ENCODE measurements around the gene ELANE.
A peak's percentile ranks its signal among the peaks of the same experiment; 100 is the strongest.
"Not testable (repeated sequence)": the region's sequence is repeated elsewhere in the genome, so short reads cannot be mapped to it uniquely, and the experiment has no call there.

Gene ELANE

DNA sequence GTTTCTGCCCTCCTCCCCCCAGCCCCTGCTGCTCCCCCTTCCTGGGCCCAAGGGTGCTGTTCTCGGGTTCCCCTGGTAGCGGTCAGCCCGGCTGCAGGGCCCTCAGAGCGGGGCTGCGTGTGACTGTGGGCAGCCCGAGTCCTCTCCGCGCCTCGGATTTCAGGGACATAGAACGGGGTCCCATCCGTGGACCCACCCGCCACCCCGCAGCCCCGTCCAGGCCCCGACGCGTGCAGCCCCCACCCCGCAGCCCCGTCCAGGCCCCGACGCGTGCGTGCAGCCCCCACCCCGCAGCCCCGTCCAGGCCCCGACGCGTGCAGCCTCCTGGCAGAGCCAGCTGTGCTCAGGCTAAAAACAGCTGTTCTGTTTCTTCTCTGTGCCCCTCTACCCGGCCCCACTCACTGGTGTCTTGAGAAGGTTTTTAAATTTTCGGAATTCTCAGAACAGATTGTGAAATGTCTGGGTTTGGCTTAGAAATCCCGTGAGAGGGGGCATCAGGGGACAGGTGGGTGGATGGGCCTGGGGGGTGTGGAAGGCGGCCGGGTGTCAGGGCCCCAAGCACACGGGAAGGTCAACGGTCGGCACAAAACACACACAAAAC lies 16.8 kb upstream of the ELANE start:
- DNase-seq = no peak

DNA sequence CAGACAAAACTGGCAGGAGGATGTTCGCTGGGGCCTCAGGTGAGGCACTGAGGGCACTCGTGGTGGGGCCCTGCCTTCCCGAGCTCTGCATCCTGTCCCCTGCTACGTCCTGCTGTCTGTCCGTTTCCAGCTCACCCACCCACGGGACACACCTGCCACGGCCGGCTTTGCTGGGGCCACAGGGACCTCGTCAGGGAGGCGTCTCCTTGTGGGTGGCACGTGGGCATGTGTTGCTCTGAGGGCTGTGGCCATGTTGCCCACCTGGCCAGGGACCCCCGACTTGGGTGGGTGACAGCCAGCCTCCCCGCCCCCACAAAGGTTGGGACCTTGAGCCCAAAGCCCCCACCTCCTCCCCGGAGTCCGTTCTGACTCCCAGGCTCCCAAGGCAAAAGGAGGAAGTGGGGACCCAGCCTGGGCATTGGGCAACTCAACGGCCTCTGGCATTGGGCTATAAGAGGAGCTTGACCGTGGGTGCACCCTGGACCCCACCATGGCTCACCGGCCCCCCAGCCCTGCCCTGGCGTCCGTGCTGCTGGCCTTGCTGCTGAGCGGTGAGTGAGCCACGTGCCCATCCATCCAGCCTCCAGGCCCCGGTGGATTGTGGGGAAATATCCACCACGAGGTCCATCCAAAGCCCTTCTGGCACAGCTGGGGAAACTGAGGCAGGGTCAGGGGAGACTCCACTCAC lies 11.4 kb upstream of the ELANE start, which contains the start of gene PRTN3:
TSS of gene PRTN3 (plus strand) at position 481 of the 688 bp plus-strand sequence. CDS start at position 491, 10 bp downstream.
- no peak for DNase-seq

DNA sequence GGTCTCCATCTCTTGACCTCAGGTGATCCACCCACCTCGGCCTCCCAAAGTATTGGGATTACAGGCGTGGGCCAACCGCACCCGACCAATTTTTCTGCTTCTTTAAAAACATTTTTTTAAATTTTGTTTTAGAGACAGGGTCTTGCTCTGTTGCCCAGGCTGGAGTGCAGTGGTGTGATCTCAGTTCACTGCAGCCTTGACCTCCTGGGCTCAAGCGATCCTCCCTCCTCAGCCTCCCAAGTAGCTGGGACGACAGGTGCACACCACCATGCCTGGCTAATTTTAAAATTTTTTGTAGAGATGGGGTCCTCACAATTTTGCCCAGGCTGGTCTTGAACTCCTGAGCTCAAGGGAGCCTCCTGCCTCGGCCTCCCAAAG lies 9.3 kb upstream of the ELANE start:
- DNase-seq = not testable (repeated sequence)

DNA sequence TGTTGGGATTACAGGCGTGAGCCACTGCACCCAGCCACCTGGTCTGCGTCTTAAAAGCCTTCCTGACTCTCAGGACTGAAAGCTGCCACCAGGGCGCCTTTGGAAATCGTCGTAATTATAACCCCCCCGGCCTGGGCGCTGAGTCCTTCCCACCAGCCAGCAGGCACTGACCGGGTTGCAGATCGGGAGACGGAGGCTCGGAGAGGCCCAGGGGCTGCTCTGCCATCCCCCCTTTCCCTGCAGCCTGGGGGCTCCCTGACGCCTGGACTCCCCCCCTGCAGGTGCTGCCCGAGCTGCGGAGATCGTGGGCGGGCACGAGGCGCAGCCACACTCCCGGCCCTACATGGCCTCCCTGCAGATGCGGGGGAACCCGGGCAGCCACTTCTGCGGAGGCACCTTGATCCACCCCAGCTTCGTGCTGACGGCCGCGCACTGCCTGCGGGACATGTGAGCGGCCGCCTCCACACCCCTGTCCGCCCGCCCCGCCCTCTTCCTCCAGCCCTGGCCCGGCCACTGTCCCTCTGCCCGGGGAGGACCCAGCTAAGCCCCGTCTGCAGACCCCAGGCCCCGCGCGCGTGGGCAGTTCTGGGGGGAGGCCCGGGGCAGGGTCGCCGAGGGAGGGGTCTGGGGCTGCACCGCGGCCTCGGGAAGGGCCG lies 8.8 kb upstream of the ELANE start:
- peak in 2 of 56 donors; percentile 8 to 22 for DNase-seq

DNA sequence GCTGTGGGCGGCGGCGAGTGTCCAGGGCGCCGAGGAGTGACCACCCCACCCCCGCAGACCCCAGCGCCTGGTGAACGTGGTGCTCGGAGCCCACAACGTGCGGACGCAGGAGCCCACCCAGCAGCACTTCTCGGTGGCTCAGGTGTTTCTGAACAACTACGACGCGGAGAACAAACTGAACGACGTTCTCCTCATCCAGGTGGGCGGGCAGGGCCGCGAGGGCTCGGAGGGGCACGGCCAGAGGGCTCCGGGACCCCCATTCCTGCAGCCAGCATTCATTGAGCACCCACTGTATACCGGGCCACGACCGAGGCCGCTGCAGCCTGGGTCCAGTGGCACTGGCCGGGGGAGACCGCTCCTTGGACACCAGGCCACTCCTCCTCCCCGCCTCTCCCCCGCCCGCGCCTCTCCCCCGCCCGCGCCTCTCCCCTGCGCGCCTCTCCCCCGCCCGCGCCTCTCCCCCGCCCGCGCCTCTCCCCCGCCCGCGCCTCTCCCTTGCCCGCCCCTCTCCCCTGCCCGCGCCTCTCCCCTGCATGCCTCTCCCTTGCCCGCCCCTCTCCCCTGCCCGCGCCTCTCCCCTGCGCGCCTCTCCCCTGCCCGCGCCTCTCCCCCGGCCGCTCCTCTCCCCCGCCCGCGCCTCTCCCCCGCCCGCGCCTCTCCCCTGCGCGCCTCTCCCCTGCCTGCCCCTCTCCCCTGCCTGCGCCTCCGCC lies 8.1 kb upstream of the ELANE start:
- peak in 1 of 56 donors; percentile 54 for DNase-seq

DNA sequence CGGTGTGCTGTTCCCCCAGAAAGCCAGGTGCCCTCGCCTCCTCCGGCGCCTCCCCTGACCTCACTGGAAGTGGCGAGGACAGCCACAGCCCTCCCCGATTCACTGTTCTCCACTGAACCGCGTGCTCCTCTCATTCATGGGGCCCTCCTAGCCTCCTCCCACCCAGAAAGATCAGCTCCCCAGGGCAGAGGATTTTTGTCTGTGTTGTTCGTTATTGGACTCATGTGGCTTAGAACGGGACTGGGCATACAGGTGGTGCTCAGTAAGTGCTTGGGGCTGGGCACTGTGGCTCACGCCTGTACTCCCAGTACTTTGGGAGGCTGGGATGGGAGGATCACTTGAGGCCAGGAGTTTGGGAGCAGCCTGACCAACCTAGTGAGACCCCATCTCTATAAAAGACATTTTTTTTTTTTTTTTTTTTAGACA lies 7.5 kb upstream of the ELANE start:
- DNase-seq = no peak

DNA sequence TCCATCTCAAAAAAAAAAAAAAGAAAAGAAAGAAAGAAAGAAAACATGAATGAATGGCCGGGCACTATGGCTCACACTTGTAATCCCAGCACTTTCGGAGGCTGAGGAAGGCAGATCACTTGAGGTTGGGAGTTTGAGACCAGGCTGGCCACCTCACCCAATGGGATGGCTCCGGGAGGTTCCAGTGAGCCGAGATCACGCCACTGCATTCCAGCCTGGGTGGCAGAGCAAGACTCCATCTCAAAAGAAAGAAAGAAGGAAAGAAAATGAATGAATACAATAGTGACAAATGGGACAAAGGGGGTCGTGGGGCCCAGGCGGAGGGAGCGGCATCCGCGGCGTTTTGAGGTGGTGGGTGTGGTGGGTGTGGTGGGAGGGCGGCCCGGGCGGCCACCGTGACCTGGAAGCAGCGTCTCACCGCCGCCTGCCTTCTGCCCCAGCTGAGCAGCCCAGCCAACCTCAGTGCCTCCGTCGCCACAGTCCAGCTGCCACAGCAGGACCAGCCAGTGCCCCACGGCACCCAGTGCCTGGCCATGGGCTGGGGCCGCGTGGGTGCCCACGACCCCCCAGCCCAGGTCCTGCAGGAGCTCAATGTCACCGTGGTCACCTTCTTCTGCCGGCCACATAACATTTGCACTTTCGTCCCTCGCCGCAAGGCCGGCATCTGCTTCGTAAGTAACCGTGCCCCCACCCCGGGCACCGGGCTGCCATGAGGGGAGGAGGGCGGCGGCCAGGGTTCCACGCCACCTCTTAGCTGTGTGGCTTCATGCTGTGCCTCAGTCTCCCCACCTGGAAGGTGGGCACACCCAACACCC lies 6.2 kb upstream of the ELANE start:
- DNase-seq = no peak

DNA sequence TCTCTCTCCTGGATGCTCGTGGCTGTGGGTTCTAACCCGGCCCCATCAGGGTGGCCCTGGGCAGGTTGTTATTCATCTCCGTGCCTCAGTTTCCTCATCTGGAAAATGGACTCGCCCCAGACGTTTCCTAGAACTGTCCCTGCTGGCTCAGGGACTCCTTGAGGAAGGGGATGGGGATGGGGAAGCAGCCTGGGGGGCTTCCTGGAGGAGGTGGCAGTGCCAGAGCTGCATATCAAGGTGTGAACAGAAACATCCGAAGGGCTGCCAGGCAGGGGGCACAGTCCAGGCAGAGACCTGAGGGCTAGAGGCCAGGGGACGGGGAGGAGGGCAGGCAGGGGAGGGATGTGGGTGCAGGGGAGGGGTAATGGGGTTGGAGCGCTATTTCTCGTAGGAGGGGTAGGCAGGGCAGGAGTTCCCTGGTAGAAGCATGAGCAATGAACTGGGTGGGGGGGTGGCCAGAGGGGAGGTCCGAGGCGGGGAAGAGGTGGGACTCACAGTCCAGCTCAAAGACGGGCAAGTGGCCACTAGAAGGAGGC lies 3.6 kb upstream of the ELANE start:
- DNase-seq = no peak

DNA sequence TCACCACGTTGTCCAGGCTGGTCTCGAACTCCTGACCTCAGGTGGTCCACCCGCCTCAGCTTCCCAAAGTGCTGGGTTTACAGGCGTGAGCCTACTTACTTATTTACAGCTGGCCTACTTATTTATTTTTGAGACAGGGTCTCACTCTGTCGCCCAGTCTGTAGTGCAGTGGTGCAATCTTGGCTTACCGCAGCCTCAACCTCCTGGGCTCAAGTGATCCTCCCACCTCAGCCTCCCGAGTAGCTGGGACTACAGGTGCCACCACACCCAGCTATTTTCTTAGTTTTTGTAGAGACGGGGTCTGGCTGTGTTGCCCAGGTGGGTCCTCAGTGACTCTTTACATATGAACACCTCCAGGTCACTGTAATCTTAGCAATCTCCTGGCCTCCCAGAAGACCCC lies 2.9 kb upstream of the ELANE start:
- DNase-seq = not testable (repeated sequence)

DNA sequence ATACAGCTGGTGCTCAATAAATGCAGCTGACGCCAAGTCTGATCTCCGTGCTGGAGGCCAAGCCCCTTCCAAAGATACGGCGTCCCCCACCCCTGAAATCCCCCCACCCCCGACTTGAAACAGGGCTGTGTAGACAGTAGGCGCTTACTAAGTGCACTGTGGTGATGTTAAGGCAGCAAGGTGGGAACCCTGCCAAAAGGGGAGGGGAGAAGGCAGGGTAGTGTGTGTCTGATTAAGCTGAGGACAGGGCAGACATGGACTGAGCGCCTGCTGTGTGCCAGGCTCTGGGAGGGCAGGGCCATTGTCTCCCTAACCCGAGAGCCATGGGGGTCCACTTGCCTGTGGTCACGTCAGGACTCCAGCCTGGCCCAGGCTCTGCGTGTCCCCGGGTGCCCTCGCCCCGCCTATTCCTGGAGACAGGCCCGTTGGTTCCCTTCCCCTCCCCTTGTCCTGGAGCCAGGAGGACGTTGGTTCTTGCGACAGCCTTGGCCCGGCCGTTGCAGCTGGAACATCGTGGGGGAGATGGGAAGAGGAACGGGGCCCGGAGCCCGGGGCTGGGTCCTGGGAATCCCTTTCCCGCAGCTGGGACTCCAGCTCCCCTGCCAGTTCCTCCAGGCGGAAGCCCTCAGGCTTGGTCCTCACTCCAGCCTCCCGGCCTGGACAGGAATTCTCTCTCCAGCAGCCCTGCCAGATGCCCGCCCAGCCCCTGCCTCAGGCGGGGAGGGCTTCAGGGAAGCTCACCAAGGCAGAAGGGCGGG lies 1.7 kb upstream of the ELANE start:
- peak in 17 of 56 donors; percentile 6 to 59 (median 25) for DNase-seq

DNA sequence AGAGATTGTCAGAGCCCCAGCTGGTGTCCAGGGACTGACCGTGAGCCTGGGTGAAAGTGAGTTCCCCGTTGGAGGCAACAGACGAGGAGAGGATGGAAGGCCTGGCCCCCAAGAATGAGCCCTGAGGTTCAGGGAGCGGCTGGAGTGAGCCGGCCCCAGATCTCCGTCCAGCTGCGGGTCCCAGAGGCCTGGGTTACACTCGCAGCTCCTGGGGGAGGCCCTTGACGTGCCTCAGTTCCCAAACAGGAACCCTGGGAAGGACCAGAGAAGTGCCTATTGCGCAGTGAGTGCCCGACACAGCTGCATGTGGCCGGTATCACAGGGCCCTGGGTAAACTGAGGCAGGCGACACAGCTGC lies 1.1 kb upstream of the ELANE start:
- no peak for DNase-seq

DNA sequence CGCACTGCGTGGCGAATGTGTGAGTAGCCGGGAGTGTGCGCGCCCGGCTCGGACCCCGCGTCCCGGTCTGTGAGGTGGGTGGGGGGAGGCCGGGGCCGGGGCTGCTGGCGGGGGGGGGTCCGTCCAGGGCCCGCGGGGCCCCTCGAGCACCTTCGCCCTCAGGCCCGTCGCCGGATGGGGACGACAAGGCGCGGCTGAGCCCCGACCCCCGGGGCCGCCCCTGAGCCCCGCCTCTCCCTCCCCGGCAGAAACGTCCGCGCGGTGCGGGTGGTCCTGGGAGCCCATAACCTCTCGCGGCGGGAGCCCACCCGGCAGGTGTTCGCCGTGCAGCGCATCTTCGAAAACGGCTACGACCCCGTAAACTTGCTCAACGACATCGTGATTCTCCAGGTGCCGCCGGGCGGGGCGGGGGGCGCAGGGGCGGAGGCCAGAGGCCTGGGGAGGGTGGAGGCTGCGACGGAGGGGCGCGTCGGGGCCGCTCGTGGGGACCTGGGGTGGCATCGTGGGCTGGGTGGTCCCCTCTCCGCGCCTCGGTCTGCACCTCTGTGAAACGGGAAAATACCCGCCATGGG lies 997 bp downstream of the ELANE start:
- DNase-seq = no peak

DNA sequence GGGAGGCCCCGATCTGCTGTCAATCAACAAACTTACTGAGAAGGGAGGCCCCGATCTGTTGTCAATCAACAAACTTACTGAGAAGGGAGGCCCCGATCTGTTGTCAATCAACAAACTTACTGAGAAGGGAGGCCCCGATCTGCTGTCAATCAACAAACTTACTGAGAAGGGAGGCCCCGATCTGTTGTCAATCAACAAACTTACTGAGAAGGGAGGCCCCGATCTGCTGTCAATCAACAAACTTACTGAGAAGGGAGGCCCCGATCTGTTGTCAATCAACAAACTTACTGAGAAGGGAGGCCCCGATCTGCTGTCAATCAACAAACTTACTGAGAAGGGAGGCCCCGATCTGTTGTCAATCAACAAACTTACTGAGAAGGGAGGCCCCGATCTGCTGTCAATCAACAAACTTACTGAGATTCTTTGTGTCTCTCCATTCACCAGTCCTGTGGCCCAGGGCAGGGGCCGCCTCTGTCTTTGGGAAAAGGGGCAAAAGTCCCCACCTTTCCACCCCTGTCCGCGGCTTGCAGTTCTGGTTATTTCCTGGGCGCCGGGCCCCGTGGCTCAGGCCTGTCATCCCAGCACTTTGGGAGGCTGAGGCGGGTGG lies 1.6 kb downstream of the ELANE start:
- DNase-seq = not testable (repeated sequence)

DNA sequence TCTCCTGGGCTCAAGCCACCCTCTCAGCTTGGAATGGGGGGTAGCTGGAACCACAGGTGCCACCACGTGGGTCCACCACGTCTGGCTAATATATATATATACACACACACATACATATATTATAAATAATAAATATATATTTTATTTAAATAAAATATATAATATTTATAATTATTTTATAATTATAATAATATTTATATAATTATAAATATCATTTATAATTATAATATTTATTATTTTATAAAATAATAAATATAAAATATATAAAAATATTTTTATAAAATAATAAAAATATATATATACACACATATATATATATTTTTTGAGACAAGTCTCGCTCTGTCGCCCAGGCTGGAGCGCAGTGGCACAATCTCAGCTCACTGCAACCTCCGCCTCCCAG lies 2.4 kb downstream of the ELANE start:
- no peak for DNase-seq

DNA sequence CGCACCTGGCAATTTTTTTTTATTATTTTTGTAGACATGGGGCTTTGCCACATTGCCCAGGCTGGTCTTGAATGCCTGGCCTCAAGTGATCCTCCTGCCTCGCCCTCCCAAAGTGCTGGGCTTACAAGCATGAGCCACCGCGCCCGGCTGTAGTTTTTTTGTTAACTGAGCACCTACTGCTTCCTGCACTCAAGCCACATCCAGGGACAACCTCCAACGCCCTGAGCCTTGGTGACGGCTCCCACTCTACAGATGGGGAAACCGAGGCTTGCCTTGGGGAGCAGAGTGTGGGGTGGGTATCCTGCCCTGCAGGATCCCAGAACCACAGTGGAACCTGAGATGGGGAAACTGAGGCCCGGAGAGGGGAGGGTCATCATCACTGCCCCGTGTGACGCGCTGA lies 3.0 kb downstream of the ELANE start:
- DNase-seq = no peak

DNA sequence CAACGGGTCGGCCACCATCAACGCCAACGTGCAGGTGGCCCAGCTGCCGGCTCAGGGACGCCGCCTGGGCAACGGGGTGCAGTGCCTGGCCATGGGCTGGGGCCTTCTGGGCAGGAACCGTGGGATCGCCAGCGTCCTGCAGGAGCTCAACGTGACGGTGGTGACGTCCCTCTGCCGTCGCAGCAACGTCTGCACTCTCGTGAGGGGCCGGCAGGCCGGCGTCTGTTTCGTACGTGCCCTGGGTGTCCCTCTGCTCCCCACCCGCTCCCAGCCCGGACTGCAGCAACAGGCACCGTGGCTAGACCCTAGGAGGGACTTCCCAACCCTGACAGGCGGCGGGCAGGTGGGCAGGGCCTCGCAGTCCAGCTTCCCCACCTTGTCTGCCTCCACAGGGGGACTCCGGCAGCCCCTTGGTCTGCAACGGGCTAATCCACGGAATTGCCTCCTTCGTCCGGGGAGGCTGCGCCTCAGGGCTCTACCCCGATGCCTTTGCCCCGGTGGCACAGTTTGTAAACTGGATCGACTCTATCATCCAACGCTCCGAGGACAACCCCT lies 3.5 kb downstream of the ELANE start:
- DNase-seq = no peak

DNA sequence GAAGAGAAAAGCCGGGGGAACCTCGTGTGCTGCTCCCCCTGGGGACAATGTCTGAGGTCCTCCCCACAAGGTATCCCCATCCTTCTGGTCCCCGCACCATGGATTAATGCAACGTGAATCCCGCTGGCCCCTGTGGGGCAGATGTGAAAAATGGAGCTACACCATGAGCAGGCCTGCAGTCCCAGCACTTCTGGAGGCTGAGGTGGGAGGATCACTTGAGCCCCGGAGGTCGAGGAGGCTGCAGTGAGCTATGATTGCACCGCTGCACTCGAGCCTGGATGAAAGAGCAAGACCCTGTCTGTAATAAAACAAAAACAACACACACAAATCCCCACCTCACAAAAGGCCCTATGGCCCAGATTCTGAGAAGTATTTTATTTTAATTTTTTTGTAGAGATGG lies 6.2 kb downstream of the ELANE start:
- no peak for DNase-seq

DNA sequence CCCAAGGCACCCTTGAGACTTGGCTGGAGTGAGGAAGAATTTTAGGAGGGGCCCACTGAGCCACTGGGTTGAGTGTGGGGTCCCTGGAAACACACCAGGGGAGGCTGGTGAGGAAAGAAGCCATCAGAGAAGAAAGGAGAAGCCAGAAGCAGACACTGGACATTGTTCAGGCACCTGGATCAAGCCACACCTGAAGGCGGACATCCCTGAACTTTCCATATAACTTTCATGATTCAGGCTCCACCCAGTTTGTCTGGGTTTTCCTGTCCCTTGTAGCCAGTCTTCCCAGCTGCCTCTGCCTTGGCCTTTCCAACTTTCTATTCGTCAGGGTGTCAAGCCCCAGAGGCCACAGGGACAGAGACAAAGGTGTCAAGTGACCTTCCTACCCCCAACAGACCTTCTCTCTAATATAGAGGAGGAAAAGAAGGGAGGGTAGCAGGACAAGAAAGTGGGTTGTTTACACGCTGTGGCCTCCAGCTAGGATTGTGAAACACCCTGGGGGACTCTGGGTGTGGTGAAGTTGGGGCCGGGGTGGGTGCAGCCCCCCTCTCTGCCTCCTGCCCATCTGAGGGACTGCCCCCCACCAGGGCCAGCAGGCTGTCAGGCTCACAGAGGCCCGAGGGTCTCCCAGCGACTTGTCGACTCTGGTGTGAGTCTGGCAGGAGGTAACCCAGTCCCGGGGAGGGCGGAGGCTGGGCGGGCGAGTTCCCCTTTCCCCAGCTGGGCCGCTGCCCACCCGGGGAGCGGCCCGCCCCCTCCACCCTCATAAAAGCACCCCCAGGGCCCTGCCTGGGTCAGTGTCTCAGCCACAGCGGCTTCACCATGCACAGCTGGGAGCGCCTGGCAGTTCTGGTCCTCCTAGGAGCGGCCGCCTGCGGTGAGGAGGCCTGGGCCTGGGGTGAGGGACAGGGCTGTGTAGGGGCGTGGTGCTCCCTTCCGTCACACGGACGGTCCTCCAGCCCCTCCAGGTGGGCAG lies 7.1 kb downstream of the ELANE start, which contains the start of gene CFD:
TSS of gene CFD (plus strand) at position 797 of the 976 bp plus-strand sequence. CDS start at position 823, 26 bp downstream.
- peak in 3 of 56 donors; percentile 13 to 21 (median 19) for DNase-seq

Data from nucleus accumbens (tissue), 56 donors.